Measurements from ENCODE around the gene PNPLA1. TPM values are rescaled to one million over a fixed set of nuclear protein-coding genes. Genes with fewer than 3 reads are reported as not detected.

Gene PNPLA1
- polyA plus RNA-seq, 3 donors, result 3.5 to 3.9 (median 3.8) TPM

DNA sequence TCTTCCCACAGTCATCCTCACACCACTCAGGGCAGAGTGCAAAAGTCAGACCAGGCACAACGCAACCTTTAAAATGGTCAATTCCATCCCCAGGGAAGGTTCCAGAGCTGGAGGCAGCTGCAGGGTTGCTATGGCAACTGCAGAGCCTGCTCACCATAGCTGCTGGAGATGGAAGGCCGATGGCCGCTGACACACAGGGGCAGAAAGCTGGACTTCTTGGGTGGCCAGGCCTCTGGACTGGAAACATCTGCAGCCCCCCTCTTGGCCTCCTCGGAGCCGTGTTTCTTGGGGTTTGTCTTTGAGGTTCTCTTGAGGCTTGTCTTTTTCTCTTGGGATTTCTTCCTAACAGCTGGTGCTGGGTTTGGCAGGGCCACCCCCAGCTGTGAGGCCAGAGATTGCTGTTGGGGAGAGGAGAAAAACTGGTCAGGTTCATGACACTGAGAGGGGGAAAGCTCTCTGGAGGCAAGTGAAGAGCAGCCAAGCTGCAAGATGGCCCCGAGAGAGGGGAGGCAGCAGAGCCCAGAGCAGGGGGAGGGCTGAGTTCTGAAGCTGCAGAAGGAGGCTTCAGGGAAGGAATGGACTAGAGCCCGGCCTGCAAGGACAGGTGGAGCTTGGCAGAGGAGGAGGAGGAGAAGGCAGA, 56.6 kb downstream of the PNPLA1 start:
- Histone ChIP-seq H3K4me3 (replicated peaks in 1 of 3; ENCODE audit: low read depth in 2 of 3, low read length in 3 of 3) (no peak overlapping the region), H3K9ac (ENCODE audit: insufficient read depth, low read length, poor library complexity, severe bottlenecking) (no peak overlapping the region), H3K4me1 (ENCODE audit: control insufficient read depth in 1 of 2, insufficient read depth in 2 of 2, low read length in 2 of 2) (peaks cover 3 to 5% of the 10 kb centered on the region in 2 donors), H3K9me3 (replicated peaks in 1 of 2; ENCODE audit: control insufficient read depth in 1 of 2, insufficient read depth in 1 of 2, low read length in 2 of 2) (no peaks in the 10 kb centered on the region), H3K79me2 (ENCODE audit: insufficient read depth, low read length) (no peaks in the 10 kb centered on the region), H3K27ac (ENCODE audit: low read depth in 1 of 2, low read length in 2 of 2) (no peak overlapping the region), H3K27me3 (ENCODE audit: control insufficient read depth in 2 of 2, insufficient read depth in 2 of 2, low read length in 2 of 2) (no peaks in the 10 kb centered on the region), H4K20me1 (ENCODE audit: insufficient read depth, low read length) (no peaks in the 10 kb centered on the region), H3K4me2 (replicated peaks; ENCODE audit: extremely low read depth, low read length, poor library complexity, severe bottlenecking) (no peak overlapping the region), H2AFZ (ENCODE audit: insufficient read depth, low read depth, low read length, poor library complexity, severe bottlenecking) (no peak overlapping the region), H3K36me3 (replicated peaks in 1 of 2; ENCODE audit: control insufficient read depth in 1 of 2, insufficient read depth in 2 of 2, low read length in 2 of 2) (no peaks in the 10 kb centered on the region)
- no peaks in the 10 kb centered on the region for H3K36me3 Mint-ChIP-seq
- 97% methylated on average over 5 of the region's 7 CpGs for WGBS (ENCODE audit: insufficient coverage)
- TF ChIP-seq, protein P1, sequence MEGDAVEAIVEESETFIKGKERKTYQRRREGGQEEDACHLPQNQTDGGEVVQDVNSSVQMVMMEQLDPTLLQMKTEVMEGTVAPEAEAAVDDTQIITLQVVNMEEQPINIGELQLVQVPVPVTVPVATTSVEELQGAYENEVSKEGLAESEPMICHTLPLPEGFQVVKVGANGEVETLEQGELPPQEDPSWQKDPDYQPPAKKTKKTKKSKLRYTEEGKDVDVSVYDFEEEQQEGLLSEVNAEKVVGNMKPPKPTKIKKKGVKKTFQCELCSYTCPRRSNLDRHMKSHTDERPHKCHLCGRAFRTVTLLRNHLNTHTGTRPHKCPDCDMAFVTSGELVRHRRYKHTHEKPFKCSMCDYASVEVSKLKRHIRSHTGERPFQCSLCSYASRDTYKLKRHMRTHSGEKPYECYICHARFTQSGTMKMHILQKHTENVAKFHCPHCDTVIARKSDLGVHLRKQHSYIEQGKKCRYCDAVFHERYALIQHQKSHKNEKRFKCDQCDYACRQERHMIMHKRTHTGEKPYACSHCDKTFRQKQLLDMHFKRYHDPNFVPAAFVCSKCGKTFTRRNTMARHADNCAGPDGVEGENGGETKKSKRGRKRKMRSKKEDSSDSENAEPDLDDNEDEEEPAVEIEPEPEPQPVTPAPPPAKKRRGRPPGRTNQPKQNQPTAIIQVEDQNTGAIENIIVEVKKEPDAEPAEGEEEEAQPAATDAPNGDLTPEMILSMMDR (IDR thresholded peaks at IDR 0.05), result no peak
- peaks cover 10% of the 10 kb centered on the region for H3K4me1 Mint-ChIP-seq
- no peak overlapping the region for H3K4me3 Mint-ChIP-seq
- H3K27ac Mint-ChIP-seq, result peak overlapping the region in 1 of 7 donors; percentile 38
- H3K27me3 Mint-ChIP-seq (ENCODE audit: low read depth in 3 of 3), result peaks cover 0 to 4% (median 3%) of the 10 kb centered on the region in 3 donors
- no peaks in the 10 kb centered on the region for H3K9me3 Mint-ChIP-seq
- DNase-seq, result no peak
- intact Hi-C loops (cut with micrococcal nuclease), result no loop called here

DNA sequence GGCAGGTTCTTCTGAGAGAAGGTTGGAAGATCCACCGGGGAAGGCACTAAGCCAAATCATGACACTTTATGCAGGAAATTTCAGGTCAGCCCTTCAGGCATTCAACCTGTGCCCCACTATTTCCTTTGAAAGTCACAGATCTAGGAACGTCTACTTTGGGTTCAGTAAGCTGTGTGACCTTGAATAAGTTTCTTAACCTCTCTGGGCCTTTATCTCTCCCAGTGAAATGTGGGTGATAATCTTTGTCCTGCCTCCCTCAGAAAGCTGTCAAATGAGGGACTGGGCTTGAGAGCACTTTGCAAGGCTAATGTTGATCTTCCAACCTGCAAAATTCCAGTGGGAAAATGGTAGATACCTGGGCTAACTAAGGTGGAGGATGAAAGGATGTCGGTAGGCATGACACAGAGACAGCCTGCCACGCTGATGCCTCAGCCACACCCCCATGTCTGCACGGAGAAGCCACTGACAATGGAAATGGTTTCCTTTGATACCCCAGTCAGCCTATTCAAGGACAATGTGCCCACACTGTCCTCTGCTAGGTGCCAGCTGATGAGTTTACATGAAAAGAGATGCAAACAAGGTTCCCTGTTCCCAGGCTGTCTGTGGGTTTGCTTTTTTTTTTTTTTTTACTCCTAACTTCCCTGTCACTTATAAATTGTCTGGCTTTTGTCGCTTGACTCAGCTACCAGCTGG, 57.5 kb downstream of the PNPLA1 start:
- peaks cover 3 to 7% (median 4%) of the 10 kb centered on the region in 3 donors for H3K27me3 Mint-ChIP-seq (ENCODE audit: low read depth in 3 of 3)
- Histone ChIP-seq H3K79me2 (ENCODE audit: insufficient read depth, low read length) (no peaks in the 10 kb centered on the region), H3K9me3 (replicated peaks in 1 of 2; ENCODE audit: control insufficient read depth in 1 of 2, insufficient read depth in 1 of 2, low read length in 2 of 2) (no peaks in the 10 kb centered on the region), H3K36me3 (replicated peaks in 1 of 2; ENCODE audit: control insufficient read depth in 1 of 2, insufficient read depth in 2 of 2, low read length in 2 of 2) (no peaks in the 10 kb centered on the region), H3K4me3 (replicated peaks in 1 of 3; ENCODE audit: low read depth in 2 of 3, low read length in 3 of 3) (no peak overlapping the region), H3K4me2 (replicated peaks; ENCODE audit: extremely low read depth, low read length, poor library complexity, severe bottlenecking) (no peak overlapping the region), H3K27me3 (ENCODE audit: control insufficient read depth in 2 of 2, insufficient read depth in 2 of 2, low read length in 2 of 2) (no peaks in the 10 kb centered on the region), H3K4me1 (ENCODE audit: control insufficient read depth in 1 of 2, insufficient read depth in 2 of 2, low read length in 2 of 2) (peaks cover 3 to 5% of the 10 kb centered on the region in 2 donors), H2AFZ (ENCODE audit: insufficient read depth, low read depth, low read length, poor library complexity, severe bottlenecking) (no peak overlapping the region), H3K27ac (ENCODE audit: low read depth in 1 of 2, low read length in 2 of 2) (no peak overlapping the region), H4K20me1 (ENCODE audit: insufficient read depth, low read length) (no peaks in the 10 kb centered on the region), H3K9ac (ENCODE audit: insufficient read depth, low read length, poor library complexity, severe bottlenecking) (no peak overlapping the region)
- peaks cover 10% of the 10 kb centered on the region for H3K4me1 Mint-ChIP-seq
- no peaks in the 10 kb centered on the region for H3K36me3 Mint-ChIP-seq
- no peak for DNase-seq
- no peak overlapping the region for H3K4me3 Mint-ChIP-seq
- TF ChIP-seq, protein P1 (IDR thresholded peaks at IDR 0.05), result no peak
- H3K9me3 Mint-ChIP-seq, result no peaks in the 10 kb centered on the region
- 67% methylated on average over 1 of the region's 6 CpGs for WGBS (ENCODE audit: insufficient coverage)
- H3K27ac Mint-ChIP-seq, result peak overlapping the region in 1 of 7 donors; percentile 28
- intact Hi-C loops (cut with micrococcal nuclease), result no loop called here

Data from CD14-positive monocyte (primary cell).